ENCODE measurements around the gene MTMR10. TPM values are rescaled to one million over a fixed set of nuclear protein-coding genes. Genes with fewer than 3 reads are reported as not detected.

Gene MTMR10
- total and polyA plus RNA-seq, 2 experiments from 2014 or later = 4.3 to 11.3 TPM

DNA sequence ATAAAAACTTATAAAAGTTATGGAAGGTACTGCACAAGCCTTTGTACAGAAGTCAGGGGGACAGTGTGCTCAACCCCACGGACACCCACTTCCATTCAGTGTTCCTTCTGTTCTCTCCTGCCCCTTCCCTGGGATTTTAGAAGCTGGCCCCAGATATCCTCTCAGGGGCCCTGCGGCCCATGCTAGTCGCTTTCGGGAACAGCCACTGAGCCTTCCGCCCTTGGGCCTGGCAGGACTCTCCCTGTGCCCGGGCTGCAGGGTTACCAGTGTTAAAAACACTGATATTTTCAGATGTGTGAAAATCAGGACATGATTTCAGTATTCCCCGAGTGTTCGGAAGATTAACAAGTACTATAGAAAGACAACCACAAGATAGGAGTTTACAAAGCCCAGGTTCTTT is 65.3 kb downstream of the MTMR10 start:
- Histone ChIP-seq H3K36me3 (ENCODE audit: insufficient read depth) (peaks cover 18% of the 10 kb centered on the region; the same call in 1 of the 2 replicates), H3K4me1 (ENCODE audit: insufficient read depth) (peaks cover 20% of the 10 kb centered on the region), H4K20me1 (replicated peaks; ENCODE audit: insufficient read depth) (no peaks in the 10 kb centered on the region), H3K9me2 (ENCODE audit: insufficient read depth) (no peaks in the 10 kb centered on the region), H3K27ac (ENCODE audit: low read depth) (no peak overlapping the region), H3K27me3 (ENCODE audit: insufficient read depth) (no peaks in the 10 kb centered on the region), H2AFZ (no peak overlapping the region), H3K79me2 (replicated peaks; ENCODE audit: insufficient read depth) (no peaks in the 10 kb centered on the region), H3K4me2 (no peak overlapping the region), H3K4me3 (no peak overlapping the region), H3F3A (replicated peaks; ENCODE audit: low read depth) (no peaks in the 10 kb centered on the region)
- Mint-ChIP-seq H3K27me3 (ENCODE audit: insufficient read depth, low read depth, poor library complexity) (peaks cover 8% of the 10 kb centered on the region), H3K27ac (no peak overlapping the region), H3K9me3 (no peaks in the 10 kb centered on the region), H3K36me3 (ENCODE audit: low read depth) (peaks cover 81% of the 10 kb centered on the region), H3K4me1 (peaks cover 30% of the 10 kb centered on the region), H3K4me3 (no peak overlapping the region)
- ATAC-seq = no peak
- TF ChIP-seq JUNB (IDR thresholded peaks at IDR 0.05; ENCODE audit: unreplicated experiment) (no peak), ZNF331 (CRISPR knock-in tag; IDR thresholded peaks at IDR 0.05; ENCODE audit: low read depth) (no peak), NANOG (IDR thresholded peaks at IDR 0.05; ENCODE audit: borderline replicate concordance) (no peak), EZH2 (IDR thresholded peaks at IDR 0.05; ENCODE audit: low read depth, unreplicated experiment) (no peak), CREB1 (CRISPR knock-in tag; IDR thresholded peaks at IDR 0.05; ENCODE audit: low read depth) (no peak), ZNF462 (CRISPR knock-in tag; IDR thresholded peaks at IDR 0.05) (no peak), STAT1 (IDR thresholded peaks at IDR 0.05; ENCODE audit: unreplicated experiment) (no peak), EZH2phosphoT487 (IDR thresholded peaks at IDR 0.05; ENCODE audit: unreplicated experiment) (no peak), POLR2AphosphoS5 (IDR thresholded peaks at IDR 0.05; ENCODE audit: low read depth) (no peak)
- TF ChIP-seq, protein P1, sequence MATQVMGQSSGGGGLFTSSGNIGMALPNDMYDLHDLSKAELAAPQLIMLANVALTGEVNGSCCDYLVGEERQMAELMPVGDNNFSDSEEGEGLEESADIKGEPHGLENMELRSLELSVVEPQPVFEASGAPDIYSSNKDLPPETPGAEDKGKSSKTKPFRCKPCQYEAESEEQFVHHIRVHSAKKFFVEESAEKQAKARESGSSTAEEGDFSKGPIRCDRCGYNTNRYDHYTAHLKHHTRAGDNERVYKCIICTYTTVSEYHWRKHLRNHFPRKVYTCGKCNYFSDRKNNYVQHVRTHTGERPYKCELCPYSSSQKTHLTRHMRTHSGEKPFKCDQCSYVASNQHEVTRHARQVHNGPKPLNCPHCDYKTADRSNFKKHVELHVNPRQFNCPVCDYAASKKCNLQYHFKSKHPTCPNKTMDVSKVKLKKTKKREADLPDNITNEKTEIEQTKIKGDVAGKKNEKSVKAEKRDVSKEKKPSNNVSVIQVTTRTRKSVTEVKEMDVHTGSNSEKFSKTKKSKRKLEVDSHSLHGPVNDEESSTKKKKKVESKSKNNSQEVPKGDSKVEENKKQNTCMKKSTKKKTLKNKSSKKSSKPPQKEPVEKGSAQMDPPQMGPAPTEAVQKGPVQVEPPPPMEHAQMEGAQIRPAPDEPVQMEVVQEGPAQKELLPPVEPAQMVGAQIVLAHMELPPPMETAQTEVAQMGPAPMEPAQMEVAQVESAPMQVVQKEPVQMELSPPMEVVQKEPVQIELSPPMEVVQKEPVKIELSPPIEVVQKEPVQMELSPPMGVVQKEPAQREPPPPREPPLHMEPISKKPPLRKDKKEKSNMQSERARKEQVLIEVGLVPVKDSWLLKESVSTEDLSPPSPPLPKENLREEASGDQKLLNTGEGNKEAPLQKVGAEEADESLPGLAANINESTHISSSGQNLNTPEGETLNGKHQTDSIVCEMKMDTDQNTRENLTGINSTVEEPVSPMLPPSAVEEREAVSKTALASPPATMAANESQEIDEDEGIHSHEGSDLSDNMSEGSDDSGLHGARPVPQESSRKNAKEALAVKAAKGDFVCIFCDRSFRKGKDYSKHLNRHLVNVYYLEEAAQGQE (IDR thresholded peaks at IDR 0.05; ENCODE audit: unreplicated experiment) = no peak
- TF ChIP-seq, protein P2, sequence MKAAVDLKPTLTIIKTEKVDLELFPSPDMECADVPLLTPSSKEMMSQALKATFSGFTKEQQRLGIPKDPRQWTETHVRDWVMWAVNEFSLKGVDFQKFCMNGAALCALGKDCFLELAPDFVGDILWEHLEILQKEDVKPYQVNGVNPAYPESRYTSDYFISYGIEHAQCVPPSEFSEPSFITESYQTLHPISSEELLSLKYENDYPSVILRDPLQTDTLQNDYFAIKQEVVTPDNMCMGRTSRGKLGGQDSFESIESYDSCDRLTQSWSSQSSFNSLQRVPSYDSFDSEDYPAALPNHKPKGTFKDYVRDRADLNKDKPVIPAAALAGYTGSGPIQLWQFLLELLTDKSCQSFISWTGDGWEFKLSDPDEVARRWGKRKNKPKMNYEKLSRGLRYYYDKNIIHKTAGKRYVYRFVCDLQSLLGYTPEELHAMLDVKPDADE (IDR thresholded peaks at IDR 0.05) = no peak
- DNase-seq (ENCODE audit: low spot score) = no peak
